GM23338 (cell line): ENCODE measurements around the gene GSTP1.

Experiments
- CREB1 ChIP-seq: fragments of 250-450 bp; sonication (Bioruptor Pico); IDR thresholded peaks from 2 replicates; pipeline ENCODE4 v1.5.0; 2020; ENCODE audit warnings: low read depth, mild to moderate bottlenecking, moderate library complexity
- EZH2 ChIP-seq: fragments of 200-600 bp; sonication (generic); IDR thresholded peaks from one replicate; pipeline ENCODE4 v1.8.0; 2017; ENCODE audit warnings: antibody characterized with exemption, mild to moderate bottlenecking, low read depth; ENCODE audit not compliant: unreplicated experiment
- EZH2phosphoT487 ChIP-seq: fragments of 200-600 bp; sonication (generic); IDR thresholded peaks from one replicate; pipeline ENCODE4 v1.8.1; 2018; ENCODE audit warnings: antibody characterized with exemption; ENCODE audit not compliant: unreplicated experiment
- JUNB ChIP-seq: IDR thresholded peaks from one replicate; pipeline ENCODE4 v1.6.1; 2016; ENCODE audit warnings: antibody characterized with exemption; ENCODE audit not compliant: unreplicated experiment
- NANOG ChIP-seq: IDR thresholded peaks from 2 replicates; pipeline ENCODE4 v1.6.1; 2016; ENCODE audit warnings: antibody characterized with exemption, borderline replicate concordance
- POLR2AphosphoS5 ChIP-seq: IDR thresholded peaks from 2 replicates; pipeline ENCODE4 v1.6.1; 2016; ENCODE audit warnings: antibody characterized with exemption, low read depth
- STAT1 ChIP-seq: IDR thresholded peaks from one replicate; pipeline ENCODE4 v1.6.1; 2016; ENCODE audit warnings: antibody characterized with exemption; ENCODE audit not compliant: unreplicated experiment
- ZNF114 ChIP-seq: fragments of 250-450 bp; sonication (Bioruptor Pico); IDR thresholded peaks from 2 replicates; pipeline ENCODE4 v1.5.0; 2020; ENCODE audit warnings: mild to moderate bottlenecking, moderate library complexity
- ZNF331 ChIP-seq: fragments of 250-450 bp; sonication (Bioruptor Pico); IDR thresholded peaks from 2 replicates; pipeline ENCODE4 v1.5.0; 2020; ENCODE audit warnings: low read depth, mild to moderate bottlenecking, moderate library complexity
- TF ChIP-seq, protein P1 (sequence below), 2 experiments: fragments of 200-600 bp in 1 of 2; sonication (generic) in 1 of 2; conservative IDR thresholded peaks; 2 replicates each; pipeline versions ENCODE4 v1.5.1 to v1.6.1; 2016 to 2017; ENCODE audit warnings: antibody characterized with exemption in 2 of 2, low read depth in 2 of 2, mild to moderate bottlenecking in 2 of 2, moderate library complexity in 1 of 2
- TF ChIP-seq, protein P2 (sequence below): IDR thresholded peaks from one replicate; pipeline ENCODE4 v1.6.1; 2018; ENCODE audit warnings: antibody characterized with exemption; ENCODE audit not compliant: unreplicated experiment
- TF ChIP-seq, protein P3 (sequence below): IDR thresholded peaks from 2 replicates; pipeline ENCODE4 v1.6.1; 2016; ENCODE audit warnings: antibody characterized with exemption

DNA sequence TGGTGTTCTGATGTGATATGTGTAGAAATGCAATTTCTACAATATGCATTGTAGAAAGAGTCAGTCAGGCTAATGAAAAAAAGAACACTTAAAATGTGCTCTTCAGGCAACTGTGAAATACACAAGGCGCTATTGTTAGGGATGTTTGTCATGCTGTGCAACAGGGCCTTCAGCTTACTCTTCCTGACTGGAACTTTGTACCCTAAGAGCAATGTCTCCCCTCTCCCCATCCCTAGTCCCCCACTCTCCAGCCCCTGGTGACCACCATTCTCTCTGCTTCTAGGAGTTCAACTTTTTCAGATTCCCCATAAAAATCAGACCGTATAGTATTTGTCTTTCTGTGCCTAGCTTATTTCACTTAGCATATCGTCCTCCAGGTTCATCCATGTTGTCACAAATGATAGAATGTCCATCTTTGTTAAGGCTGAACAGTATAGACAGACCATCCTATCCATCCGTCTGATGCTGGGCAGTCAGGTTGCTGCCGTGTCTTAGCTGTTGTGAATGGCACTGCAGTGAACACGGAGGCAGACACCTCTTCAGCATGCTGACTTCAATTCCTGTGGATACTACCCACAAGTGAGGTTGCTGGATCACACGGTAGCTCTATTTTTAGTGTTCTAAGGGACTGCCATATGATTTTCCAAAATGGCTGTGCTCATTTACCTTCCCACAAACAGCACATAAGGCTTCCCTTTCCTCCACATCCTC is 33.8 kb downstream of the GSTP1 start:
- TF ChIP-seq, protein P1, sequence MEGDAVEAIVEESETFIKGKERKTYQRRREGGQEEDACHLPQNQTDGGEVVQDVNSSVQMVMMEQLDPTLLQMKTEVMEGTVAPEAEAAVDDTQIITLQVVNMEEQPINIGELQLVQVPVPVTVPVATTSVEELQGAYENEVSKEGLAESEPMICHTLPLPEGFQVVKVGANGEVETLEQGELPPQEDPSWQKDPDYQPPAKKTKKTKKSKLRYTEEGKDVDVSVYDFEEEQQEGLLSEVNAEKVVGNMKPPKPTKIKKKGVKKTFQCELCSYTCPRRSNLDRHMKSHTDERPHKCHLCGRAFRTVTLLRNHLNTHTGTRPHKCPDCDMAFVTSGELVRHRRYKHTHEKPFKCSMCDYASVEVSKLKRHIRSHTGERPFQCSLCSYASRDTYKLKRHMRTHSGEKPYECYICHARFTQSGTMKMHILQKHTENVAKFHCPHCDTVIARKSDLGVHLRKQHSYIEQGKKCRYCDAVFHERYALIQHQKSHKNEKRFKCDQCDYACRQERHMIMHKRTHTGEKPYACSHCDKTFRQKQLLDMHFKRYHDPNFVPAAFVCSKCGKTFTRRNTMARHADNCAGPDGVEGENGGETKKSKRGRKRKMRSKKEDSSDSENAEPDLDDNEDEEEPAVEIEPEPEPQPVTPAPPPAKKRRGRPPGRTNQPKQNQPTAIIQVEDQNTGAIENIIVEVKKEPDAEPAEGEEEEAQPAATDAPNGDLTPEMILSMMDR (conservative IDR thresholded peaks at IDR 0.05; ENCODE audit: low read depth in 2 of 2): no peak
- TF ChIP-seq EZH2: no peak
- no peak for TF ChIP-seq CREB1 (CRISPR knock-in tag)
- no peak for TF ChIP-seq ZNF114
- TF ChIP-seq, protein P2, sequence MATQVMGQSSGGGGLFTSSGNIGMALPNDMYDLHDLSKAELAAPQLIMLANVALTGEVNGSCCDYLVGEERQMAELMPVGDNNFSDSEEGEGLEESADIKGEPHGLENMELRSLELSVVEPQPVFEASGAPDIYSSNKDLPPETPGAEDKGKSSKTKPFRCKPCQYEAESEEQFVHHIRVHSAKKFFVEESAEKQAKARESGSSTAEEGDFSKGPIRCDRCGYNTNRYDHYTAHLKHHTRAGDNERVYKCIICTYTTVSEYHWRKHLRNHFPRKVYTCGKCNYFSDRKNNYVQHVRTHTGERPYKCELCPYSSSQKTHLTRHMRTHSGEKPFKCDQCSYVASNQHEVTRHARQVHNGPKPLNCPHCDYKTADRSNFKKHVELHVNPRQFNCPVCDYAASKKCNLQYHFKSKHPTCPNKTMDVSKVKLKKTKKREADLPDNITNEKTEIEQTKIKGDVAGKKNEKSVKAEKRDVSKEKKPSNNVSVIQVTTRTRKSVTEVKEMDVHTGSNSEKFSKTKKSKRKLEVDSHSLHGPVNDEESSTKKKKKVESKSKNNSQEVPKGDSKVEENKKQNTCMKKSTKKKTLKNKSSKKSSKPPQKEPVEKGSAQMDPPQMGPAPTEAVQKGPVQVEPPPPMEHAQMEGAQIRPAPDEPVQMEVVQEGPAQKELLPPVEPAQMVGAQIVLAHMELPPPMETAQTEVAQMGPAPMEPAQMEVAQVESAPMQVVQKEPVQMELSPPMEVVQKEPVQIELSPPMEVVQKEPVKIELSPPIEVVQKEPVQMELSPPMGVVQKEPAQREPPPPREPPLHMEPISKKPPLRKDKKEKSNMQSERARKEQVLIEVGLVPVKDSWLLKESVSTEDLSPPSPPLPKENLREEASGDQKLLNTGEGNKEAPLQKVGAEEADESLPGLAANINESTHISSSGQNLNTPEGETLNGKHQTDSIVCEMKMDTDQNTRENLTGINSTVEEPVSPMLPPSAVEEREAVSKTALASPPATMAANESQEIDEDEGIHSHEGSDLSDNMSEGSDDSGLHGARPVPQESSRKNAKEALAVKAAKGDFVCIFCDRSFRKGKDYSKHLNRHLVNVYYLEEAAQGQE: no peak
- no peak for TF ChIP-seq POLR2AphosphoS5
- TF ChIP-seq EZH2phosphoT487: no peak
- TF ChIP-seq, protein P3, sequence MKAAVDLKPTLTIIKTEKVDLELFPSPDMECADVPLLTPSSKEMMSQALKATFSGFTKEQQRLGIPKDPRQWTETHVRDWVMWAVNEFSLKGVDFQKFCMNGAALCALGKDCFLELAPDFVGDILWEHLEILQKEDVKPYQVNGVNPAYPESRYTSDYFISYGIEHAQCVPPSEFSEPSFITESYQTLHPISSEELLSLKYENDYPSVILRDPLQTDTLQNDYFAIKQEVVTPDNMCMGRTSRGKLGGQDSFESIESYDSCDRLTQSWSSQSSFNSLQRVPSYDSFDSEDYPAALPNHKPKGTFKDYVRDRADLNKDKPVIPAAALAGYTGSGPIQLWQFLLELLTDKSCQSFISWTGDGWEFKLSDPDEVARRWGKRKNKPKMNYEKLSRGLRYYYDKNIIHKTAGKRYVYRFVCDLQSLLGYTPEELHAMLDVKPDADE: no peak
- TF ChIP-seq STAT1: no peak
- TF ChIP-seq NANOG: peak; percentile 58; the same call in 1 of the 2 replicates
- TF ChIP-seq ZNF331 (CRISPR knock-in tag): no peak
- no peak for TF ChIP-seq JUNB
